SK-N-SH treated with all-trans-retinoic acid at 6 μM for 48 hours (cell line): ENCODE measurements around the gene KCNK2.
A peak's percentile ranks its signal among the peaks of the same experiment; 100 is the strongest.

Experiments used
- ATAC-seq: fragments of 200-7000 bp; cut with Tn5 transposase; 3 replicates; pipeline ENCODE4 v1.9.1; 2020; ENCODE audit warnings: mild to moderate bottlenecking, moderate library complexity
- ARNTL ChIP-seq: fragments of 450-650 bp; formaldehyde crosslinking; IDR thresholded peaks from 2 replicates; pipeline ENCODE4 v1.5.0; 2020; ENCODE audit warnings: low read depth, mild to moderate bottlenecking, moderate library complexity, borderline replicate concordance
- BACH2 ChIP-seq: fragments of 250-450 bp; sonication (Bioruptor Pico); IDR thresholded peaks from 2 replicates; pipeline ENCODE4 v1.9.0; 2021; ENCODE audit warnings: mild to moderate bottlenecking, borderline replicate concordance
- CREB5 ChIP-seq: fragments of 250-450 bp; sonication (Bioruptor Pico); IDR thresholded peaks from 2 replicates; pipeline ENCODE4 v1.5.1; 2020; ENCODE audit warnings: low read depth, mild to moderate bottlenecking, moderate library complexity
- CSDC2 ChIP-seq: fragments of 250-450 bp; sonication (Bioruptor Pico); IDR thresholded peaks from 2 replicates; pipeline ENCODE4 v1.5.0; 2020; ENCODE audit warnings: mild to moderate bottlenecking, moderate library complexity
- CSRNP3 ChIP-seq: fragments of 250-450 bp; sonication (Bioruptor Pico); IDR thresholded peaks from 2 replicates; pipeline ENCODE4 v1.5.1; 2021; ENCODE audit warnings: mild to moderate bottlenecking, moderate library complexity
- ESRRG ChIP-seq: fragments of 250-450 bp; sonication (Bioruptor Pico); IDR thresholded peaks from 2 replicates; pipeline ENCODE4 v1.6.1; 2021; ENCODE audit warnings: mild to moderate bottlenecking
- GLIS3 ChIP-seq: fragments of 250-450 bp; sonication (Bioruptor Pico); IDR thresholded peaks from 2 replicates; pipeline ENCODE4 v1.5.0; 2020; ENCODE audit warnings: mild to moderate bottlenecking, moderate library complexity
- OSR1 ChIP-seq: fragments of 250-450 bp; sonication (Bioruptor Pico); IDR thresholded peaks from 2 replicates; pipeline ENCODE4 v1.8.0; 2022; ENCODE audit warnings: moderate library complexity, mild to moderate bottlenecking, inconsistent platforms
- PATZ1 ChIP-seq: fragments of 250-450 bp; sonication (Bioruptor Pico); IDR thresholded peaks from 2 replicates; pipeline ENCODE4 v1.8.0; 2020; ENCODE audit warnings: mild to moderate bottlenecking, moderate library complexity, borderline replicate concordance
- POU6F1 ChIP-seq: fragments of 250-450 bp; sonication (Bioruptor Pico); IDR thresholded peaks from 2 replicates; pipeline ENCODE4 v1.8.0; 2021; ENCODE audit warnings: low read depth, mild to moderate bottlenecking, moderate library complexity, borderline replicate concordance
- PPARA ChIP-seq: fragments of 250-450 bp; sonication (Bioruptor Pico); IDR thresholded peaks from 2 replicates; pipeline ENCODE4 v1.5.0; 2020; ENCODE audit warnings: mild to moderate bottlenecking, borderline replicate concordance
- RARB ChIP-seq: fragments of 250-450 bp; sonication (Bioruptor Pico); IDR thresholded peaks from 2 replicates; pipeline ENCODE4 v1.8.0; 2021; ENCODE audit warnings: mild to moderate bottlenecking, moderate library complexity
- SNAI2 ChIP-seq: fragments of 250-450 bp; sonication (Bioruptor Pico); IDR thresholded peaks from 2 replicates; pipeline ENCODE4 v1.5.0; 2020; ENCODE audit warnings: mild to moderate bottlenecking, moderate library complexity
- TCF4 ChIP-seq: fragments of 250-450 bp; sonication (Bioruptor Pico); IDR thresholded peaks from 2 replicates; pipeline ENCODE4 v1.8.0; 2021; ENCODE audit warnings: mild to moderate bottlenecking, moderate library complexity, borderline replicate concordance
- TOX ChIP-seq: fragments of 250-450 bp; sonication (Bioruptor Pico); IDR thresholded peaks from 2 replicates; pipeline ENCODE4 v1.8.0; 2021; ENCODE audit warnings: mild to moderate bottlenecking, moderate library complexity, borderline replicate concordance
- TSHZ2 ChIP-seq: fragments of 250-450 bp; sonication (Bioruptor Pico); IDR thresholded peaks from 2 replicates; pipeline ENCODE4 v1.5.0; 2020; ENCODE audit warnings: mild to moderate bottlenecking, moderate library complexity
- ZC3H10 ChIP-seq: fragments of 250-450 bp; sonication (Bioruptor Pico); IDR thresholded peaks from 2 replicates; pipeline ENCODE4 v1.5.1; 2021; ENCODE audit warnings: mild to moderate bottlenecking, moderate library complexity
- ZFP3 ChIP-seq: fragments of 250-450 bp; sonication (Bioruptor Pico); IDR thresholded peaks from 2 replicates; pipeline ENCODE4 v1.5.0; 2020; ENCODE audit warnings: mild to moderate bottlenecking, moderate library complexity
- ZFP30 ChIP-seq: fragments of 450-650 bp; formaldehyde crosslinking; IDR thresholded peaks from 2 replicates; pipeline ENCODE4 v1.5.0; 2022; ENCODE audit warnings: mild to moderate bottlenecking, moderate library complexity
- ZNF565 ChIP-seq: fragments of 450-650 bp; formaldehyde crosslinking; conservative IDR thresholded peaks from 2 replicates; pipeline ENCODE4 v1.5.0; 2020; ENCODE audit warnings: low read depth, mild to moderate bottlenecking, moderate library complexity
- ZNF70 ChIP-seq: fragments of 450-650 bp; formaldehyde crosslinking; IDR thresholded peaks from 2 replicates; pipeline ENCODE4 v1.5.0; 2020; ENCODE audit warnings: mild to moderate bottlenecking, moderate library complexity

KCNK2 gene

GRCh38 chr1:215131291-215131690, 48.8 kb downstream of the KCNK2 start:
- ATAC-seq = no peak
- no peak for TF ChIP-seq ZNF70

- TF ChIP-seq SNAI2 (no peak), ZC3H10 (CRISPR knock-in tag) (no peak), PATZ1 (no peak), CREB5 (CRISPR knock-in tag) (no peak), ZFP30 (no peak), CSDC2 (CRISPR knock-in tag) (no peak), PPARA (CRISPR knock-in tag) (no peak), ZNF565 (CRISPR knock-in tag) (no peak), ZFP3 (CRISPR knock-in tag) (no peak), OSR1 (CRISPR knock-in tag) (no peak)
- ATAC-seq = peak; percentile 82
Observed at GRCh38 chr1:215132156-215132555, 49.6 kb downstream of the KCNK2 start.

GRCh38 chr1:215133532-215133931, 51.0 kb downstream of the KCNK2 start:
- TF ChIP-seq PATZ1 = no peak
- TF ChIP-seq TCF4 (CRISPR knock-in tag) = no peak
- no peak for TF ChIP-seq ARNTL
- TF ChIP-seq RARB (CRISPR knock-in tag) = no peak
- no peak for TF ChIP-seq ESRRG
- TF ChIP-seq ZNF70 = no peak
- TF ChIP-seq ZFP30 = no peak
- TF ChIP-seq TOX (CRISPR knock-in tag) = no peak
- TF ChIP-seq OSR1 (CRISPR knock-in tag) = no peak
- no peak for TF ChIP-seq GLIS3
- no peak for TF ChIP-seq POU6F1
- no peak for TF ChIP-seq TSHZ2
- no peak for TF ChIP-seq BACH2
- ATAC-seq = no peak

GRCh38 chr1:215137985-215138384, 55.4 kb downstream of the KCNK2 start:
- no peak for ATAC-seq
- TF ChIP-seq CSRNP3 (CRISPR knock-in tag) = no peak
- TF ChIP-seq TCF4 (CRISPR knock-in tag) = no peak
- TF ChIP-seq ESRRG = no peak
- no peak for TF ChIP-seq ZC3H10 (CRISPR knock-in tag)
- no peak for TF ChIP-seq RARB (CRISPR knock-in tag)
- TF ChIP-seq GLIS3 = no peak
- TF ChIP-seq CSDC2 (CRISPR knock-in tag) = no peak
